ENCODE data around the gene ERGIC1. TPM values are rescaled to one million over a fixed set of nuclear protein-coding genes. Genes with fewer than 3 reads are reported as not detected.
"Not testable (repeated sequence)": the region's sequence is repeated elsewhere in the genome, so short reads cannot be mapped to it uniquely, and the experiment has no call there.

Gene ERGIC1
- total RNA-seq, 2 experiments from 2014 or later = 43.4 to 45.0 TPM

GRCh38 chr5:172805736-172806255, 28.3 kb upstream of the ERGIC1 start:
- Mint-ChIP-seq H3K27me3 (no peaks in the 10 kb centered on the region), H3K4me1 (peaks cover 18% of the 10 kb centered on the region), H3K36me3 (ENCODE audit: low read depth) (peaks cover 1% of the 10 kb centered on the region), H3K9me3 (peaks cover 4% of the 10 kb centered on the region), H3K4me3 (no peak overlapping the region), H3K27ac (peak overlapping the region; percentile 83)
- POLR2A ChIA-PET = interaction anchor here (0.7 to 1.0 kb wide), 2 partner anchors 8 to 32 kb away, joined by 3 read pairs; no protein-coding TSS in a partner anchor
- CTCF ChIA-PET = interaction anchor here (0.6 to 1.1 kb wide), 5 partner anchors 11 to 39 kb away, joined by 3 to 7 read pairs (median 3); partner anchors contain the start of gene DUSP1
- no peak for DNase-seq

DNA sequence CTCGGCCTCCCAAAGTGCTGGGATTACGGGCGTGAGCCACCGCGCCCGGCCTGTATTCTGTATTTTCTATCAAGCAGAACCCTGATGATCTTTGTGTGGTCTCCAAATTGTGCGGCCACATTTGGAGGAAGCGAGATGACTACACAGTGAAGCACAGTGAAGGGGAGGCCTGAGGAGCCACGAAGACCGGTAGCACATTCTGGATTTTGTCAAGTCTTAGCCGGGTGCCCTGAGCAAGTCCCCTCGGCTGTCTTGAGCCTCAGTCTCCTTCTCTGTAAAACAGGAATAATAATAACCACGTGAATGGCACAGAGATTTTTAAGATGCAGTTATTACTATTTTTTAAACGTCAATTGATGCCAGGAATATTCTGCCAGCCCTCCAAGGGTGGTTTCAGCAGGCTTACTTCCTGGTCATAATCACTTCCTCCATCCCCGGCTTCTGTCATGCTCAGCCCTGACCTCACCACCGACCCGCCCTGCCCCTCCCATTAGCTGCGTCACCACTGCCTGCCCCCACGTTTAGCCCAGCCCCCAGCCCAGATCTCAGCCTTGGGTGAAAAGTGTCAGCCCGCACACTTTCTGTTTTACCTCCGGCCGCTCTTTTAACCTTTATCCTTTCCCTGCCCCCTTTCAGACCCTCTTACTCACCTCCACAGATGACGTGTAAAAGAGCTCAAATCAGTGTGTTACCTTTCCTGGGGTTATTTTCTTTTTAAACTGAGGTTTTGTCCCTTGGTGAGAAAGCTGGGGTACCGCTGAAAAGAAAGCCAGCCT, 27.0 kb upstream of the ERGIC1 start:
- Mint-ChIP-seq H3K27me3 (no peaks in the 10 kb centered on the region), H3K4me1 (peaks cover 18% of the 10 kb centered on the region), H3K9me3 (peaks cover 4% of the 10 kb centered on the region), H3K36me3 (ENCODE audit: low read depth) (peaks cover 1% of the 10 kb centered on the region), H3K4me3 (peak overlapping the region; percentile 67), H3K27ac (peak overlapping the region; percentile 95)
- peak; percentile 92 for DNase-seq
- ChIA-PET CTCF (interaction anchor here (1.0 to 1.5 kb wide), 3 partner anchors 9 to 36 kb away, joined by 3 to 5 read pairs (median 4); partner anchors contain the start of gene DUSP1), POLR2A (no interaction called here)

GRCh38 chr5:172807766-172808311, 26.2 kb upstream of the ERGIC1 start:
- Mint-ChIP-seq H3K9me3 (peaks cover 4% of the 10 kb centered on the region), H3K27me3 (no peaks in the 10 kb centered on the region), H3K4me3 (peak overlapping the region; percentile 67), H3K36me3 (ENCODE audit: low read depth) (peaks cover 1% of the 10 kb centered on the region), H3K4me1 (peaks cover 18% of the 10 kb centered on the region), H3K27ac (peak overlapping the region; percentile 95)
- no peak for DNase-seq
- ChIA-PET POLR2A (no interaction called here), CTCF (interaction anchor here (1.0 to 1.5 kb wide), 3 partner anchors 10 to 37 kb away, joined by 3 to 5 read pairs (median 4); partner anchors contain the start of gene DUSP1)

- POLR2A ChIA-PET = no interaction called here
- H3K27ac Mint-ChIP-seq = no peak overlapping the region
- CTCF ChIA-PET = interaction anchor here (0.7 to 1.6 kb wide), 4 partner anchors 12 to 240 kb away, joined by 3 to 5 read pairs (median 4); no protein-coding TSS in a partner anchor
Measured at GRCh38 chr5:172809774-172810173, 24.3 kb upstream of the ERGIC1 start.

DNA sequence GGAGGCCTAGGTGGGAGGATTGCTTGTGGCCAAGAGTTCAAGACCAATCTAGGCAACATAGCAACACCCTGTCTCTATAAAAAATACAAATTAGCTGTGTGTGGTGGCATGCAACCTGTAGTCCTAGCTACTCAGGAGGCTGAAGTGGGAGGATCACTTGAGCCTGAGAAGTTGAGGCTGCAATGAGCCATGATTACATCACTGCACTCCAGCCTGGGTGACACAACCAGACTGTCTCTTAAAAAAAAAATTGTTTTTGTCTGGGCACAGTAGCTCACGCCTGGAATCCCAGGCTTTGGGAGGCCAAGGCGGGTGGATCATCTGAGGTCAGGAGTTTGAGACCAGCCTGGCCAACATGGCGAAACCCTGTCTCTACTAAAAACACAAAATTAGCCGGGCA, 23.1 kb upstream of the ERGIC1 start:
- H3K9me3 Mint-ChIP-seq; DNase-seq; H3K27ac Mint-ChIP-seq; H3K27me3 Mint-ChIP-seq; H3K4me3 Mint-ChIP-seq; H3K36me3 Mint-ChIP-seq (ENCODE audit: low read depth); POLR2A ChIA-PET: not testable (repeated sequence)
- peaks cover 18% of the 10 kb centered on the region for H3K4me1 Mint-ChIP-seq
- CTCF ChIA-PET = interaction anchor here (1.2 to 1.6 kb wide), 3 partner anchors 13 to 21 kb away, joined by 3 to 4 read pairs (median 4); no protein-coding TSS in a partner anchor

More at GRCh38 chr5:172809774-172810173, 24.3 kb upstream of the ERGIC1 start:
- H3K4me1 Mint-ChIP-seq = peaks cover 18% of the 10 kb centered on the region
- peaks cover 1% of the 10 kb centered on the region for H3K36me3 Mint-ChIP-seq (ENCODE audit: low read depth)
- no peak overlapping the region for H3K4me3 Mint-ChIP-seq
- DNase-seq = no peak
- peaks cover 4% of the 10 kb centered on the region for H3K9me3 Mint-ChIP-seq
- H3K27me3 Mint-ChIP-seq = peaks cover 3% of the 10 kb centered on the region

DNA sequence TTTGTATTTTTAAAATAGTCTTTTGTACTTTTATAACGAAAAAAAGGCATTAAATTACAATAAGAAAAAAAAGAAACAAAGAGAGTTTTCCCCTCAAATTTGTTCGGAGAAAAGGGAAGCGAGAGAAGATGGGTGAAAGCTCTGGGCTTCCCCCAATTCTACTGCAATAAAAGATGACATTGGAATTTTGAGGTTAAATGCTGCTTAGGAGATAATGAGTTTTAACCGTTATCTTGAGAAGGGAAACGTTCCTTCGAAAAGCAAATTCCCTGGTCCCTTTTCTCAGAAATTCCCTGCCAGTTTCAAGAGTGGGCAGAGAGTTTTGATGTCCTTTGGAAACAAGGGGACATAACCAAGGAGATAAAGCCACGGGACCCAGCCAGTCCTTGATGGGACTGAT, 18.4 kb upstream of the ERGIC1 start:
- Mint-ChIP-seq H3K4me1 (no peaks in the 10 kb centered on the region), H3K27me3 (peaks cover 5% of the 10 kb centered on the region), H3K9me3 (peaks cover 1% of the 10 kb centered on the region), H3K4me3 (no peak overlapping the region), H3K36me3 (ENCODE audit: low read depth) (no peaks in the 10 kb centered on the region), H3K27ac (no peak overlapping the region)
- CTCF ChIA-PET = interaction anchor here (0.6 kb wide), 2 partner anchors 19 to 27 kb away, joined by 3 to 9 read pairs; no protein-coding TSS in a partner anchor
- DNase-seq = no peak
- POLR2A ChIA-PET = no interaction called here

DNA sequence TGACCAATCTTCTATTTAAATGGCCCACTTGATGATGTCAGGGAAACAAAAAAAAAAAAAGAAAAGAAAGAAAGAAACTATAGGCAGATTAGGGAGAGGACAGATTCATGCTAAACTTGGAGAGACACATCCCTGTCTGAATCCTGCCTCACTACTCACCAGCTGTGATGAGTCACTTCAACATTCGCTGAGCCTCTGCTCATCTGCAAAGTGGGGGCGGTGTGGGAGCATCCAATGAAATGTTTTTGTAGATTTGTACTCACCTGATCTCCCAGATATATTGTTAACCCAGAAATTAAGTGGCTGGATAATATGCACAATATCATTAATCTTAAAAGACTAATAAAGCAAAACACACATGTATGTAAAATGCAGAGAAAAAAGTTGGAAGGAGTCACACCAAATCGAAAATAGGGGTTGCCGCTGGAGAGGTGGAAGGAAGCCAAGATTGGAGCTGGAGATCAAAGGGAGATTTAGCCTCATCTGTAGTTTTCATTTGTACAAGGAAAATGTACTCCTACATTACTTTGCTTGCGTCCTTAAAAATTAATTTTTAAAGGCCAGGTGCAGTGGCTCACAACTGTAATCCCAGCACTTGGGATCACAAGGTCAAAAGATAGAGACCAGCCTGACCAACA, 17.0 kb upstream of the ERGIC1 start:
- Mint-ChIP-seq H3K4me1 (no peaks in the 10 kb centered on the region), H3K27me3 (peaks cover 5% of the 10 kb centered on the region), H3K27ac (no peak overlapping the region), H3K9me3 (no peaks in the 10 kb centered on the region), H3K36me3 (ENCODE audit: low read depth) (no peaks in the 10 kb centered on the region), H3K4me3 (no peak overlapping the region)
- DNase-seq = no peak
- POLR2A ChIA-PET = no interaction called here
- CTCF ChIA-PET = no interaction called here

DNA sequence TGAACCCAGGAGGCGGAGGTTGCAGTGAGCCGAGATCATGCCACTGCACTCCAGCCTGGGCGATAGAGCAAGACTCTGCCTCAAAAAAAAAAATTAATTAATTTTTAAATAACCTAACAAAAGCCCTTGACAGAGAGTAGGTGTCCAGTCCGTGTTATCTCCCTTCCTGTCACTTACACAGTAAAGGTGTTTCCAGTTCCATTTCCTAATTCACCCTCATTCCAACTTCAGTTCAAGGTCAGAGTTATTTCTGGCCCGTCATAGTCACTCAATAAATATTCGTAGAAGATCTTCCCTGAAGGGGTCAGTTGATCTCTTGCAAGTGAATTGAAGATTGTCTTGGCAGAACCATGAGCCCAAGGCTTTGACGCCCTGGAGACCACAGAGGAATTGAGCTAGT, 16.4 kb upstream of the ERGIC1 start:
- ChIA-PET POLR2A (no interaction called here), CTCF (no interaction called here)
- H3K27ac Mint-ChIP-seq = no peak overlapping the region
- H3K27me3 Mint-ChIP-seq = peaks cover 5% of the 10 kb centered on the region
- H3K4me1 Mint-ChIP-seq = no peaks in the 10 kb centered on the region
- H3K36me3 Mint-ChIP-seq (ENCODE audit: low read depth) = no peaks in the 10 kb centered on the region
- H3K4me3 Mint-ChIP-seq = no peak overlapping the region
- H3K9me3 Mint-ChIP-seq = no peaks in the 10 kb centered on the region
- DNase-seq = no peak

DNA sequence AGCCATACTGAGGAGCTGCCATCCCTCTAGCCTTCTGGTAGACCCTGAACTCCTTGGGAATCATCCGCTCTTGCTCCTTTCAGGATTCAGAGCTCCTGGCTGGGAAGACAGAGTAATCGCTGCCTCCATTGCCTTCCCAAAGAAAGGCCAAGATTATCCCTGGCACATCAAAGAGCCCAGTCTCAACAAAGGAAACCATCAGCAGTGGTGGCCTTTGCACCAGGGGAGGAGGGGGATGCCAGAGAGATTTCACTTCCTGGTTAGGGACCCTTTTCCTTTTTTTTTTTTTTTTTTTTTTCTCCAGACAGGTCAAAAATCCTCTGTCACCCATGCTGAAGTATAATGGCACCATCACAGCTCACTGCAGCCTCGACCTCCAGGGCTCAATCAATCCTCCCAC, 16.0 kb upstream of the ERGIC1 start:
- Mint-ChIP-seq H3K4me3 (no peak overlapping the region), H3K4me1 (no peaks in the 10 kb centered on the region), H3K27ac (no peak overlapping the region), H3K27me3 (peaks cover 5% of the 10 kb centered on the region), H3K36me3 (ENCODE audit: low read depth) (no peaks in the 10 kb centered on the region), H3K9me3 (no peaks in the 10 kb centered on the region)
- POLR2A ChIA-PET = no interaction called here
- DNase-seq = no peak
- CTCF ChIA-PET = no interaction called here

- Mint-ChIP-seq H3K4me1 (no peaks in the 10 kb centered on the region), H3K36me3 (ENCODE audit: low read depth) (no peaks in the 10 kb centered on the region), H3K9me3 (no peaks in the 10 kb centered on the region), H3K27me3 (peaks cover 2% of the 10 kb centered on the region), H3K4me3 (no peak overlapping the region), H3K27ac (no peak overlapping the region)
- POLR2A ChIA-PET = no interaction called here
- CTCF ChIA-PET = no interaction called here
- DNase-seq = no peak
Measured at GRCh38 chr5:172819569-172819968, 14.5 kb upstream of the ERGIC1 start.

GRCh38 chr5:172820046-172820767, 13.8 kb upstream of the ERGIC1 start:
- CTCF ChIA-PET = interaction anchor here (0.7 kb wide), 1 partner anchor 48 kb away, joined by 4 read pairs; no protein-coding TSS in a partner anchor
- POLR2A ChIA-PET = no interaction called here
- peaks cover 1% of the 10 kb centered on the region for H3K9me3 Mint-ChIP-seq
- peaks cover 1% of the 10 kb centered on the region for H3K36me3 Mint-ChIP-seq (ENCODE audit: low read depth)
- no peak overlapping the region for H3K4me3 Mint-ChIP-seq
- no peaks in the 10 kb centered on the region for H3K4me1 Mint-ChIP-seq
- H3K27ac Mint-ChIP-seq = no peak overlapping the region
- H3K27me3 Mint-ChIP-seq = peaks cover 2% of the 10 kb centered on the region
- no peak for DNase-seq

GRCh38 chr5:172821340-172821985, 12.6 kb upstream of the ERGIC1 start:
- Mint-ChIP-seq H3K9me3 (peaks cover 10% of the 10 kb centered on the region), H3K27ac (no peak overlapping the region), H3K27me3 (no peaks in the 10 kb centered on the region), H3K36me3 (ENCODE audit: low read depth) (peaks cover 10% of the 10 kb centered on the region), H3K4me3 (no peak overlapping the region), H3K4me1 (no peaks in the 10 kb centered on the region)
- ChIA-PET POLR2A (no interaction called here), CTCF (interaction anchor here (1.1 to 1.2 kb wide), 2 partner anchors 37 to 64 kb away, joined by 3 to 5 read pairs; no protein-coding TSS in a partner anchor)
- no peak for DNase-seq
